Measurements from ENCODE around the gene MBOAT2.

Gene MBOAT2

DNA sequence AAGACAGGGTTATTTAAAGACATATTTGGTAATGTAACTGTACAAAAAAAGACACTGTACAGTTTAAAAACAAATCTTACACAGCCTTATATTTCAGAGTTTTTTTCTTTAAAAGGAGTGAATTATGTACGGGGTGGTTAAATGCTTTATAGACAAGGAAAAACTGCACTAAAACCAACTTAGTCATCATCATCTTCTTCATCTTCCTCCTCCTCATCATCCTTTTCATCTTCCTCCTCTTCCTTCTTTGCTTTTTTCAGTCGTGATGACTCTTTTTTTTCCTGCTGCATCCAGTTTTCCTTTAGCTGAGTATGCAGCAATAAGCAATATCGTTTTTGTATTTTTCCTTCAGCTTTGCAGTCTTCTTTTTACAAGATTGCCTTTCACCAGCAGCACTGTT, 14.6 kb upstream of the MBOAT2 start:
- in situ Hi-C loops (cut with MboI; ENCODE audit: low sequenced_read_pairs): no loop called here

DNA sequence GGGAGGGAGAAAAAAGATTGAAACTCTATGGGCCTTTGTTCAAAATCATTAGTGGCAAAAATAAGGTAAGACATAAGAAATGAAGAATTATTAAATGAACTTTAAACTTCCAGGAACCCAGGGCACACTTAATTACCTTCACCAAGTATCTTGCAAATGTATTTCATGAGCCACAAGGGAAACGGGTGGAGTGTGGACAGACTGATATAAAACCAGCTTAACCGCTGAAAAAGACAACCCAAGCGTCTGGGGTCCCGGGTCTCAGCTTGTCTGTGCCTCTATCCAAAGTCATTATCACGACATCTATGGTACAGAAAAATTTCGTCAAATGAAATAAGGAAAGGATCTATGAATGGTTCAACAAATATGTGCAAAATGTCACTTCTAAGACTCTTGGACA, 13.9 kb upstream of the MBOAT2 start:
- in situ Hi-C loops (cut with MboI; ENCODE audit: low sequenced_read_pairs): no loop called here

DNA sequence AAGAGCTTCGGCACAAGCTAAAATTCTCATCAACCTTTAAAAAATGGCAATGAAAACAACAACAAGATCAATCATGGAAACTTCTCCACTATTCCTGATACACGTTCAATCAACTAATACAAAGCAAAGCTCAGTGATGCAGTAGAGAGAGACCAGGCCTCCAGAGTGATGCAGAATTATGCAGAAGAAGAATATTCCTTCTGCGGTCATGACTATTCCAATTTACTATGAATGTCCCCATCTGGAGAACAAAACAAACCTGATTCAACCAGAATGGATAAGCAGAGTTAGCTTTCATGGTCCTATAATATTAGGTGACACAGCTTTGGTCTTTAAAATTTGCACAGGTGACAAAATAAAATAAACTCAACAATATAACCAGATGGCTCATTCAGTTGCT, 12.5 kb upstream of the MBOAT2 start:
- in situ Hi-C loops (cut with MboI; ENCODE audit: low sequenced_read_pairs): no loop called here

- in situ Hi-C loops (cut with MboI; ENCODE audit: low sequenced_read_pairs): no loop called here
Measured at GRCh38 chr2:9013403-9013802, 9.9 kb upstream of the MBOAT2 start.

DNA sequence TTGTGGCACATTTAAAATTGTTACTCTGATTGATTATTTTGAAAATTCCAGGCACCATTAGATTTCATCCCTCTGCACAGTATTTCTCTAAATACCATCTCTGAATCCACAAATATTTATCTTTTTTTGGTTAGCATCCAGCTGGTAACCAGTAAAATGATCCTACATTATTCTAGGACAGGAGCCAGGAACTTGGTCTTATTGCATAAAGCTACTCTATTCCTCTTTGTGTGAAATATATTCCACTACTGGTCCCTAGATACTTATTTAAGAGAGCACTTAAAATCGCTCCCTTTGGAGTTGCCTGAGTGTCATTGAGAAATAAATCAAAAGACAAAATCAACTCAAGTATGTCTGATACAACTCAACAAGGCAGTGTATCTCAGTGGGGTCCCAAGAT, 7.4 kb upstream of the MBOAT2 start:
- in situ Hi-C loops (cut with MboI; ENCODE audit: low sequenced_read_pairs): no loop called here

GRCh38 chr2:9008951-9009664, 5.6 kb upstream of the MBOAT2 start:
- in situ Hi-C loops (cut with MboI; ENCODE audit: low sequenced_read_pairs): no loop called here

GRCh38 chr2:9006368-9006767, 2.9 kb upstream of the MBOAT2 start:
- in situ Hi-C loops (cut with MboI; ENCODE audit: low sequenced_read_pairs): no loop called here

GRCh38 chr2:9004338-9005204, 1.1 kb upstream of the MBOAT2 start:
- in situ Hi-C loops (cut with MboI; ENCODE audit: low sequenced_read_pairs): no loop called here

GRCh38 chr2:9003366-9003615, 193 bp downstream of the MBOAT2 start:
- in situ Hi-C loops (cut with MboI; ENCODE audit: low sequenced_read_pairs): no loop called here

GRCh38 chr2:9002637-9003365, 683 bp downstream of the MBOAT2 start:
- in situ Hi-C loops (cut with MboI; ENCODE audit: low sequenced_read_pairs): no loop called here

GRCh38 chr2:9002313-9002636, 1.2 kb downstream of the MBOAT2 start:
- in situ Hi-C loops (cut with MboI; ENCODE audit: low sequenced_read_pairs): no loop called here

DNA sequence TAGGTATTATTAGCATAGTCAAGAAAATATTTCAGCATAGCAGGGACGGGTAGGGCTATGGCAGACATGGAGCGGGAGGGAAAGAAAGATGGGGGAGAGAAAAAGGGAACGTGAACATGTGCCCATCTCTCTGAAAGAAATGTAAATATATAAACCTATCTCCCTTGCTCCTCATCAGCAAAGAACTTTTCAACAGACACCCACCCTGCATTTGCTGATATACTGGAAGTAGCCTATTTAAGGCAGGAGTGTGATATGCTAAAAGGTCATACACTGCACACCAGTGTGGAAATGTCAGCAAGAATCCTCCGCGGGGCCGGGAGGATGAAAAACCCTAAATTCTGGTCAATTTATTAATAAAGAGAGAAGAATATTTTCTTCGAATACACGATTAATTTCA, 1.7 kb downstream of the MBOAT2 start:
- in situ Hi-C loops (cut with MboI; ENCODE audit: low sequenced_read_pairs): no loop called here

GRCh38 chr2:9001229-9001628, 2.3 kb downstream of the MBOAT2 start:
- in situ Hi-C loops (cut with MboI; ENCODE audit: low sequenced_read_pairs): no loop called here

GRCh38 chr2:9000442-9000841, 3.0 kb downstream of the MBOAT2 start:
- in situ Hi-C loops (cut with MboI; ENCODE audit: low sequenced_read_pairs): no loop called here

- in situ Hi-C loops (cut with MboI; ENCODE audit: low sequenced_read_pairs): no loop called here
Measured at GRCh38 chr2:8999797-9000196, 3.7 kb downstream of the MBOAT2 start.

DNA sequence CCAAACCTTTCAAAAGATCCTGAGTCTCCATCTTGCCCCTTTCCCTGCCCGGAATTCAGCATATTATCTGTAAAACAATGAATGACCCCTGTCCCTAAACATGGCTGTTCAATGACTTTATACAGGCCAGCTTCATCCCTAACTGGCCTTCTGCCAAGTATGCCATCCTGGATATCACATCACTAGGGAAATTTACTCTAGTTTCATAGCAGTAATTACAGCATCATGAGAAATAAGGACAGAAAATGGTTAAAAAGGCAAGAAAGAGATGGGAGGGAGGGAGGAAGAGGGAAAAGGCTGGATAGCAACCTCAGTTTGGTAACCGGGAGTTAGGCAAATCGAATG, 4.4 kb downstream of the MBOAT2 start:
- in situ Hi-C loops (cut with MboI; ENCODE audit: low sequenced_read_pairs): no loop called here

- in situ Hi-C loops (cut with MboI; ENCODE audit: low sequenced_read_pairs): no loop called here
Measured at GRCh38 chr2:8998418-8999101, 4.9 kb downstream of the MBOAT2 start.

- in situ Hi-C loops (cut with MboI; ENCODE audit: low sequenced_read_pairs): no loop called here
Measured at GRCh38 chr2:8997631-8998030, 5.9 kb downstream of the MBOAT2 start.

DNA sequence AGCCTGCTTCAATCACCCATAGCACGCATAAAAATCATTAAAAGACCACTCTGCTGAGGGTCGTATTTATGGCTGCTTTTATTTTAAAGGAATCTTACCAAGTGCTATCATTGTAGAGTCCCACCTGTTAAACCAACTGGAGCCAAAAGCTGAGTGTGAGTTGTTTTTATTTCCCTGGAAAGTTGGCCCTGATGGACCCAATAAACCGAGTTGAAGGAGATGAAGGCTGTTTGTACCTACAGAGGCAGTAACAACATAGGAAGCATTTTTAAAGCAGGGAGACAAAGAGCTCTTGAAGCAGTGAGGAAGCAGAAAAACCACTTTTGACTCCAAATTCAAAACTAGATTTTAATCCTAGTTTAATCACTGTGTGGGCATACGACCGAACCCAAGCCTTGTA, 6.4 kb downstream of the MBOAT2 start:
- in situ Hi-C loops (cut with MboI; ENCODE audit: low sequenced_read_pairs): no loop called here

DNA sequence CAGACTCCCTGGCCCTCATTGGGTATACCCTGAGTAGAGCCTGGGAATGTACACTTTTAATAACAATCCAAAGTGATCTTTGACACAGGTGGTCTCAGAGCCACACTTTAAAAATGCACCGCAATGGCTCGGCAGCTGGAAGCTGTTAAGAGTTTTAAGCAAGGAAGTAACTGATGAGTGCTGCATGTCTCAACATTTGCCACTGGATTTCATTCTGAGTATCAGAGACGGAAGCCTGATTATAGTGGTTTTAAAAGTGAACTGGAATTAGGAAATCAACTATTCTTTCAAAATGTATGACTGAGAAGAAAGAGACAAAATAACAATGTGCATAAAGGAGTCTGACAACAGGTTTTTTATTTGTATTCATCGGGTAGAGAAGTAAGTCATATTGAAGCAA, 7.5 kb downstream of the MBOAT2 start:
- in situ Hi-C loops (cut with MboI; ENCODE audit: low sequenced_read_pairs): no loop called here

DNA sequence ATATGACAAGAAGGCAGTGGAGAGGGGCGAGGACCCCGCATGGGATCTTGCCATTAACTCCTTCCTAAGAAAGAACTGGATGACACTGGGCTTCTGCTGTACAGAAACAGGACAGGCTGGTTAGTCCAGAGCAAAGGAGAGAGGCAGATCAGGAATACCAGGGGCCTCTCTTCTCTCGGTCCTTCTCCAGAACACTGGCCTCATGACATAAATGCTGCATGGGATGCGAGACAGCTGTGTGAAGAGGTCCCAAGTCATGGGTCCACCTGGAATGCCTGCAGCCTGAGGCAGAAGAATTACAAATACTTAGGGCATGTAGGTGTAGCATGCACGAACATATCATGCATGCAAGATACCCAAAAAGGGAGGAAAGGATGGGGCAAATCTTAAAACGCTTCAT, 9.1 kb downstream of the MBOAT2 start:
- in situ Hi-C loops (cut with MboI; ENCODE audit: low sequenced_read_pairs): no loop called here

GRCh38 chr2:8993902-8994278, 9.6 kb downstream of the MBOAT2 start:
- in situ Hi-C loops (cut with MboI; ENCODE audit: low sequenced_read_pairs): no loop called here
